ENCODE results near the gene TEN1. TPM values are rescaled to one million over a fixed set of nuclear protein-coding genes. Genes with fewer than 3 reads are reported as not detected.

The TEN1 gene
- total RNA-seq, 6 experiments from 2014 or later = 13.3 to 15.4 (median 13.8) TPM

GRCh38 chr17:76005263-76006149 is 26.5 kb downstream of the TEN1 start:
- H3K27ac Mint-ChIP-seq = no peak overlapping the region
- peaks cover 8% of the 10 kb centered on the region for H3K4me1 Mint-ChIP-seq (ENCODE audit: low read depth)
- peaks cover 10% of the 10 kb centered on the region for H3K36me3 Mint-ChIP-seq (ENCODE audit: low read depth)

GRCh38 chr17:76007131-76007849 is 28.2 kb downstream of the TEN1 start:
- no peak for TF ChIP-seq CTCF (IDR thresholded peaks at IDR 0.05)
- no peak for DNase-seq
- Mint-ChIP-seq H3K36me3 (ENCODE audit: low read depth) (peaks cover 10% of the 10 kb centered on the region), H3K4me3 (no peak overlapping the region), H3K4me1 (ENCODE audit: low read depth) (peaks cover 8% of the 10 kb centered on the region), H3K27ac (no peak overlapping the region), H3K27me3 (ENCODE audit: insufficient read depth) (peaks cover 10% of the 10 kb centered on the region), H3K9me3 (no peaks in the 10 kb centered on the region; the same call in 1 of the 2 replicates)

More at GRCh38 chr17:76005263-76006149, 26.5 kb downstream of the TEN1 start:
- DNase-seq = peak; percentile 47
- H3K4me3 Mint-ChIP-seq = no peak overlapping the region
- TF ChIP-seq CTCF (IDR thresholded peaks at IDR 0.05) = peak; percentile 97
- peaks cover 9% of the 10 kb centered on the region for H3K27me3 Mint-ChIP-seq (ENCODE audit: insufficient read depth)
- H3K9me3 Mint-ChIP-seq = no peaks in the 10 kb centered on the region; the same call in 1 of the 2 replicates

- peaks cover 10% of the 10 kb centered on the region for H3K36me3 Mint-ChIP-seq (ENCODE audit: low read depth)
- H3K4me1 Mint-ChIP-seq (ENCODE audit: low read depth) = peaks cover 8% of the 10 kb centered on the region
- peaks cover 10% of the 10 kb centered on the region for H3K27me3 Mint-ChIP-seq (ENCODE audit: insufficient read depth)
- no peak overlapping the region for H3K27ac Mint-ChIP-seq
- no peak for TF ChIP-seq CTCF (IDR thresholded peaks at IDR 0.05)
- H3K9me3 Mint-ChIP-seq = no peaks in the 10 kb centered on the region; the same call in 1 of the 2 replicates
- no peak overlapping the region for H3K4me3 Mint-ChIP-seq
- no peak for DNase-seq
Measured at GRCh38 chr17:76007850-76008165, 28.8 kb downstream of the TEN1 start.

GRCh38 chr17:76008208-76008607 is 29.2 kb downstream of the TEN1 start:
- Mint-ChIP-seq H3K27me3 (ENCODE audit: insufficient read depth) (peaks cover 10% of the 10 kb centered on the region), H3K36me3 (ENCODE audit: low read depth) (peaks cover 10% of the 10 kb centered on the region), H3K4me1 (ENCODE audit: low read depth) (peaks cover 9% of the 10 kb centered on the region), H3K27ac (no peak overlapping the region), H3K4me3 (no peak overlapping the region), H3K9me3 (no peaks in the 10 kb centered on the region; the same call in 1 of the 2 replicates)
- TF ChIP-seq CTCF (IDR thresholded peaks at IDR 0.05) = no peak
- DNase-seq = no peak

- H3K36me3 Mint-ChIP-seq (ENCODE audit: low read depth) = peaks cover 10% of the 10 kb centered on the region
- H3K27me3 Mint-ChIP-seq (ENCODE audit: insufficient read depth) = peaks cover 10% of the 10 kb centered on the region
- peaks cover 16% of the 10 kb centered on the region for H3K4me1 Mint-ChIP-seq (ENCODE audit: low read depth)
- no peak overlapping the region for H3K27ac Mint-ChIP-seq
- no peak overlapping the region for H3K4me3 Mint-ChIP-seq
- no peak for TF ChIP-seq CTCF (IDR thresholded peaks at IDR 0.05)
- DNase-seq = no peak
- H3K9me3 Mint-ChIP-seq = no peaks in the 10 kb centered on the region; the same call in 1 of the 2 replicates
Measured at GRCh38 chr17:76008630-76009425, 29.8 kb downstream of the TEN1 start.
